IPS-15b (cell line): Measurements from ENCODE around the gene BCAS3.
"Not testable (repeated sequence)": the region's sequence is repeated elsewhere in the genome, so short reads cannot be mapped to it uniquely, and the experiment has no call there.

Experiments
- H3K27me3 ChIP-seq: one replicate; pipeline ENCODE4 v1.6.1; 2013; ENCODE audit warnings: low read length; ENCODE audit not compliant: control insufficient read depth, insufficient read depth
- H3K36me3 ChIP-seq: one replicate; pipeline ENCODE4 v1.6.1; 2013; ENCODE audit warnings: low read length; ENCODE audit not compliant: control insufficient read depth, insufficient read depth
- H3K4me1 ChIP-seq: one replicate; pipeline ENCODE4 v1.6.1; 2013; ENCODE audit warnings: mild to moderate bottlenecking, low read length; ENCODE audit not compliant: control insufficient read depth, insufficient read depth
- H3K4me3 ChIP-seq: one replicate; pipeline ENCODE4 v1.5.1; 2013; ENCODE audit warnings: low read depth, low read length
- H3K9ac ChIP-seq: one replicate; pipeline ENCODE4 v1.6.1; 2013; ENCODE audit warnings: low read depth, mild to moderate bottlenecking, low read length
- H3K9me3 ChIP-seq: one replicate; pipeline ENCODE4 v1.6.1; 2013; ENCODE audit warnings: mild to moderate bottlenecking, low read length; ENCODE audit not compliant: control insufficient read depth, insufficient read depth

The BCAS3 gene

DNA sequence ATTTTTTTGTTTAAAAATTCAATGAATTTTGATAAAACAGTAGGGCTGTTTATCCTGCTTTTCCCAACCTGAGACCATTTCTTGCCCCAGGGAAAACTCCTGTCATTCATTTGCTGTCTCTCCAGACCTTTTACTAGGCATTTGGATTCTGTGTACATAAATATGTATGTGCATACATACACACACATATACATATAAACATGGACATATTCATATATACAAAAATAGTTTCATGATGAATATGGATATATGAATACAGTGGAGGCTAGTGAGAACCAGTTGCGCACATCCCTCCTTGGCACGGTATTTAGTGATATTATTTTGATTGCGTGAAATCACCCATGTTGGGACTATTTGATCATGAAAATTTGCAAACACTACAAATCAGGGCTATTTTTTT lies 269.9 kb downstream of the BCAS3 start:
- H3K9ac ChIP-seq = no peak overlapping the region
- H3K4me1 ChIP-seq = no peaks in the 10 kb centered on the region
- no peak overlapping the region for H3K4me3 ChIP-seq
- no peaks in the 10 kb centered on the region for H3K27me3 ChIP-seq
- H3K9me3 ChIP-seq = no peaks in the 10 kb centered on the region
- H3K36me3 ChIP-seq = no peaks in the 10 kb centered on the region

DNA sequence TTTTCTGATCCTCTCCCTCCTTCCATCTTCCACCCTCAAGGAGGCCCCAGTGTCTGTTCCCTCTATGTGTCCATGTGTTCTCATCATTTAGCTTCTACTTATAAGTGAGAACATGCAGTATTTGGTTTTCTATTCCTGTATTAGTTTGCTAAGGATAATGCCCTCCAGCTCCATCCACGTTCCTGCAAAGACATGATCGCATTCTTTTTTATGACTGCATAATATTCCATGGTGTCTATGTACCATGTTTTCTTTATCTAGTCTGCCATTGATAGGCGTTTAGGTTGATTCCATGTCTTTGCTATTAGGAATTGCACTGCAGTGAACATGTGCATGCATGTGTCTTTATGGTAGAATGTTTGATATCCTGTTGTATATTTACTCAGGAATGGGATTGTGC lies 275.1 kb downstream of the BCAS3 start:
- H3K9me3 ChIP-seq = no peaks in the 10 kb centered on the region
- no peak overlapping the region for H3K9ac ChIP-seq
- H3K27me3 ChIP-seq = no peaks in the 10 kb centered on the region
- no peaks in the 10 kb centered on the region for H3K4me1 ChIP-seq
- H3K4me3 ChIP-seq = no peak overlapping the region
- H3K36me3 ChIP-seq = no peaks in the 10 kb centered on the region

DNA sequence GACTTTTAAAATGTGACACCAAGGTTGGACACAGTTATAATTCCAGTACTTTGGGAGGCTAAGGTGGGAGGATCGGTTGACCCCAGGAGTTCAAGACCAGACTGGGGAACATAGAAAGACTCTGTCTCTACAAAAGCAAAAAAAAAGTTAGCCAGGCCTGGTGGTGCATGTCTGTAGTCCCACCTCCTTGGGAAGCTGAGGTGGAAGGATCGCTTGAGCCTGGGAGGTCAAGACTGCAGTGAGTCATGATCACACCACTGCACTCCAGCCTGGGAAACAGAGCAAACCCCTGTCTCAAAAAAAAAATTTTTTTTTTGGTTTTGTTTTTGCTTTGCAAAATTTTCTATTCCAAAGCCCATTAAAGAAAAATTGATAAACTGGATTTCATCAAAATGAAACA lies 281.4 kb downstream of the BCAS3 start:
- H3K36me3 ChIP-seq = no peaks in the 10 kb centered on the region
- no peak overlapping the region for H3K4me3 ChIP-seq
- H3K27me3 ChIP-seq = no peaks in the 10 kb centered on the region
- H3K9ac ChIP-seq = no peak overlapping the region
- H3K9me3 ChIP-seq = no peaks in the 10 kb centered on the region
- H3K4me1 ChIP-seq = no peaks in the 10 kb centered on the region

DNA sequence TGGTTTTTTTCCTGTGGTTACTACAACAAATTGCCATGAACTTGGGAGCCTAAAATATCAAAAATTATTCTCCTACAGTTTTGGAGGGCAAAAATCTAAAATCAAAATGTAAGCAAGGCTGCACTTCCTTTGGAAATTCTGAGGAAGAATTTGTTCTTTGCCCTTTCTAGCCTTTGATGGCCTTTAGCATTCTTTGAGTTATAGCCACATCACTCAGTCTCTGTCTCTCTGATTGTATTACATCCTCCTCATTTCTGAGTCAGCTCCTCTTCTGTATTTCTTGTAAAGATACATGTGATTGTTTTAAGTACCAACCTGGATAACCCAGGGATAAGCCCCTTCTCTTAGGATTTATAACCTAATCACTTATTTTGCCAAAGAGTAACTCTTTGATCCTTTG lies 282.0 kb downstream of the BCAS3 start:
- no peaks in the 10 kb centered on the region for H3K4me1 ChIP-seq
- no peaks in the 10 kb centered on the region for H3K27me3 ChIP-seq
- H3K4me3 ChIP-seq = no peak overlapping the region
- H3K9me3 ChIP-seq = no peaks in the 10 kb centered on the region
- H3K36me3 ChIP-seq = no peaks in the 10 kb centered on the region
- H3K9ac ChIP-seq = no peak overlapping the region

DNA sequence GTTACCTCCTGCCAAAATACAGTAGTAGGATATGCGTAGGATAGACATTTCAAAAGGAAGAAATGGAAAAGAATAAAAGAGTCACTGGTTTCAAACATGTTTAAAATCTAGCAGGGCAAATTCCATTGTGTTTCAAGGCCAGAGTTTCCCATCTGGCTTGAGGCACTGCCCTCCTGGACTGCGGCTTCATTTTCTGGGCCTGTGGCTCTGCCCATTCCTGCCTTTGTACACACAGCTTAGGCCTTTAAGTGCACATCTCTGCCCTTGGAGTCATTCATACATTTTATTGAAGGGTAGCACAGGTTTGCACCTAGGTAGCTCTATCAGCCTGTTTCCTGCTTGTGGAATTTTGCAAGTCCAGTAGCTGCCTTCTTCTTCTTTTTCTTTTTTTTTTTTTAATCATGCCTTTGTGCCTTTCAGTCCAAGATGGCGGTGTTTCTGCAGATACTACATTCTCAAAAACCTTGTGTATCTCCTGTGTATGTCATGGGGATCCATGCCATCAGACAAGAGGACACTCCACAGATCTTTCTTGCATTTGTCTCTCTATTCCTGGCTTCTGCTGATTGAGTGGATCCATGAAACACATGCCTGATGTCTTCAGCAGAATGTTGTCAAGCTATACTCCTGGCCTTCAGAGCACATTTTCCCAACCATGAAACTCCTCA lies 282.9 kb downstream of the BCAS3 start:
- H3K9me3 ChIP-seq = no peaks in the 10 kb centered on the region
- no peaks in the 10 kb centered on the region for H3K36me3 ChIP-seq
- no peaks in the 10 kb centered on the region for H3K4me1 ChIP-seq
- H3K4me3 ChIP-seq = no peak overlapping the region
- H3K9ac ChIP-seq = no peak overlapping the region
- H3K27me3 ChIP-seq = no peaks in the 10 kb centered on the region

DNA sequence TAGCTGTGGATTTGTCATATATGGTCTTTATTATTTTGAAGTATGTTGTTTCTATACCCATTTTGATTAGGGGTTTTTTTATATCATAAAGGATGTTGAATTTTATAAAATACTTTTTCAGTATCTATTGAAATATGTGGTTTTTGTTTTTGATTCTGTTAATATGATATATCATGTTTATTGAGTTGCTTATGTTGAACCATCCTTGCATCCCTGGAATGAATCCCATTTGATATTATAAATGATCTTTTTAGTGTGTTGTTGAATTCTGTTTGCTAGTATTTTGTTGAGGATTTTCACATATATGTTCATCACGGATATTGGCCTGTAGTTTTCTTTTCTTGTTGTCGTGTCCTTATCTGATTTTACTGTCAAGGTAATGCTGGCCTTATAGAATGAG lies 286.5 kb downstream of the BCAS3 start:
- no peak overlapping the region for H3K9ac ChIP-seq
- H3K36me3 ChIP-seq = no peaks in the 10 kb centered on the region
- no peak overlapping the region for H3K4me3 ChIP-seq
- no peaks in the 10 kb centered on the region for H3K9me3 ChIP-seq
- no peaks in the 10 kb centered on the region for H3K27me3 ChIP-seq
- no peaks in the 10 kb centered on the region for H3K4me1 ChIP-seq

DNA sequence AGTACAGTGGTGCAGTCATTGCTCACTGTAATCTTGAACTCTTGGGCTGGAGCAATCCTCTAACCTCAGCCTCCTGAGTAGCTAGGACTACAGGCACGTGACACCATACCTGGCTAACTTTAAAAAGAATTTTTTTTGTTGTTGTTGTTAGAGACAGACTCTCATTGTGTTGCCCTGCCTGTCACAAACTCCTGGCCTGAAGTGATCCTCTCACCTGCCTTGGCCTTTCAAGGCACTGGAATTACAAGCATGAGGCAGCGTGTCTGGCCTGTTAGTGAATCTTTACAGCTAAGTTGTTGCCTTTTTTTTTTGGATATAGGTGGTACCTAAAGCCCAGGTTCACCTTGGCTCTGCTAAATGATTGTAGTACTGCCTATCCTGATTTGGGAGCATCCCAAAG lies 290.6 kb downstream of the BCAS3 start:
- Histone ChIP-seq H3K9ac (no peak overlapping the region), H3K36me3 (no peaks in the 10 kb centered on the region), H3K4me3 (no peak overlapping the region), H3K9me3 (no peaks in the 10 kb centered on the region), H3K27me3 (no peaks in the 10 kb centered on the region), H3K4me1 (no peaks in the 10 kb centered on the region)

DNA sequence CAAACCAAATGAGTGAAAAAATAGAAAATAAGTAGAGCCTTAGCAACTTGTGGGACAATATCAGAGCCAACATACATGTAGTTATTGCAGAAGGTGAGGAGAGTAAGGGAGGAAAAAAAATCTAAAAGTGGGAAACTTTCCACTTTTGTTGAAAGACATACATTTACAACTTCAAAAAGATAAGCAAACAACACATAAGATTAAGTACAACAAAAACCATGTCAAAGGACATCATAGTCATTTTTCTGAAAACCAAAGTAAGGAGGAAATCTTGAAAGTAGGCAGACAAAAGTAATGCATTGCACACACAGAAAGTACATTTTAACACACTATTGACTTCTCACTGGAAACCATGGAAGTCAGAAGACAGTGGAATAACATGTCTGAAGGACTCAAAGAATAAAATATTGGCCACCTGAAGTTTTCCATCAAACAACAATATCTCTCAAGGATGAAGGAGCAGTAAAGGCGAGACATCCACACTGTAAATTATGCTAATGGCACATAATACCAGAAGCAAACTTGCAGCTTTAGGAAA lies 291.9 kb downstream of the BCAS3 start:
- no peaks in the 10 kb centered on the region for H3K27me3 ChIP-seq
- H3K9me3 ChIP-seq = no peaks in the 10 kb centered on the region
- no peak overlapping the region for H3K4me3 ChIP-seq
- H3K4me1 ChIP-seq = no peaks in the 10 kb centered on the region
- H3K9ac ChIP-seq = no peak overlapping the region
- H3K36me3 ChIP-seq = no peaks in the 10 kb centered on the region

DNA sequence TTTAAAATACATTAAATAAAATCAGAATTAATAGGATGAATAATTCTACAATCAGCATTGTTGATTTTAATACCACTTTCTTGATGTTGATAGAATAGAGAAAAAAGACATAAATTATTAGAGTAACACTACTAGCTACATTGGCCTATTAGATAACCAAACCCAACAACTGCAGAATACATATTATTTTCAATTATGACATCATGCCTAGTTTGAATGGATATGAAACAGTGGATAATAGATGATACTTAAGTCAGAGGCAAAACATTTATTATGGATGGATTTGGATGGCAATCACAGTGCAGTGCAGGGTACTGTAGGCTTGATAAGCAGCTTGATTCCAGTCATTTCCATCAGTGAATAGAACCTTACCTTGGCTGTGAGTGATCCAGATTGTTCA lies 293.1 kb downstream of the BCAS3 start:
- Histone ChIP-seq H3K4me1 (no peaks in the 10 kb centered on the region), H3K27me3 (no peaks in the 10 kb centered on the region), H3K9ac (no peak overlapping the region), H3K9me3 (no peaks in the 10 kb centered on the region), H3K36me3 (no peaks in the 10 kb centered on the region), H3K4me3 (no peak overlapping the region)

DNA sequence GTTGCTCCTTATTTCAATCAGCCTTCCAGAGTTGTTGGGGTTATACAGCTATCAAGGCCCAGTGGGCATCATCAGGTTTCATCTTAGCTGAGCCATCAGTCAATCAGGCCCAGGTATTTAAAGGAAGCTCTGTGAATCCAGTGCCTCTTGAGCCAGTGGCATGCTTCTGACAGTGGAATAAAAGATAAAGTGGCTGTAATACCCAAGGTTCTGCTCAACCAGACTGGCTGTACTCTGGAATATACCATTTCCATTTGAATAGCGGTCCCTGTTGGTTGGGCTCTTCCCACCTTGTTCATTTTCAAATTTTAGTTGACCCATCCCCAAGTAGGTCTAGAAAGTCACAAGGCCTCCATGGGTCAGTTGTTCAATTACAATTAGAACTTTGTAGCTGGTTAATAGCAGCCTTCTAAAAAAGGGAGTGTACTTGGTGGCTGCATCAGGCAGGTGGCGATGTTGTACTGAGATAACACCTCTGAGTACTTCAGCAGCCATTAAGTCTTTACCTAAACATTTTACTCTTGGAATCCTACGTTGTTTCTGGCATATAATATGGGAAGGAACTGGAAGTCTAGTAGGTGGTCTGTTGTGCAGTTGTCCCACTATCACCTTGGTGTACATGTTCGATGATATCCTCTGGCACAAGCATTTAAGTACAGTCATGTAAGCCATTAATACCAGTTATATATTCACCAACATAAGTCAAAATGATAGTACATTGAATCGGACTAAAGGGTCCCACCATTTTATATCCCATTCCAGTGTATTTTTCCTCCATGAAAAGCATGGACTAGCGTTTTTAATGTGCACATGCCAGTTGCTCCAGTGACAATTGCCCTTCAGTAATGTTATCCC lies 294.1 kb downstream of the BCAS3 start:
- Histone ChIP-seq H3K9ac (no peak overlapping the region), H3K4me1 (no peaks in the 10 kb centered on the region), H3K9me3 (no peaks in the 10 kb centered on the region), H3K36me3 (no peaks in the 10 kb centered on the region), H3K27me3 (no peaks in the 10 kb centered on the region), H3K4me3 (no peak overlapping the region)

DNA sequence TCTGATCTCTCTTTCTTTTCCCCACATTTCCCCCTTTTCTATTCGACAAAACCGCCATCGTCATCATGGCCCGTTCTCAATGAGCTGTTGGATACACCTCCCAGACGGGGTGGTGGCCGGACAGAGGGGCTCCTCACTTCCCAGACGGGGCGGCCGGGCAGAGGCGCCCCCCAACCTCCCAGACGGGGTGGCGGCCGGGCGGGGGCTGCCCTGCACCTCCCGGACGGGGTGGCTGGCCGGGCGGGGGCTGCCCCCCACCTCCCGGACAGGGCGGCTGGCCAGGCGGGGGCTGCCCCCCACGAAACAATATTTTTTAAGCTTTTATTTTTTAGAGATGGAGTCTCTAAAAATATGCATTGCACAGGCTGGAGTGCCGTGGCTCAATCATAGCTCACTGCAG lies 299.2 kb downstream of the BCAS3 start:
- not testable (repeated sequence) for H3K4me1 ChIP-seq, H3K9ac ChIP-seq, H3K36me3 ChIP-seq, H3K4me3 ChIP-seq, H3K9me3 ChIP-seq, H3K27me3 ChIP-seq

DNA sequence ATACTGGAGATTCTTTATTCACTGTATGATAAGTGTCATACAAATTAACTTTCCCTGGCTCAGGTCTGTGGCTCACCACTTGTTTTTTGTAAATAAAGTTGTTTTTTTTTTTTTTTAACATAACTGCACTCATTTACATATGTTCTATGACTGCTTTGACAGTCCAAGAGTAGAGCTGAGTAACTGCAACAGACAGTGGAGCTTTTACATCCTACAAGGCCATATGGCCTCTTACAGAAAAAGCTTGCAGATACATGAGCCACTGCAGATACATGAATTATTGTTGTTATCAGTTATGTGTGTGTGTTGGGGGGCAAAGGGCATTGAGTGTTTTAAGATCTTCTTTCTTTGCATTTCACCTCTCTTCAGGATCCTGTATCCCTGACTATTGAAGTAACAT lies 311.7 kb downstream of the BCAS3 start:
- Histone ChIP-seq H3K27me3 (no peaks in the 10 kb centered on the region), H3K36me3 (no peaks in the 10 kb centered on the region), H3K9me3 (no peaks in the 10 kb centered on the region), H3K4me3 (no peak overlapping the region), H3K9ac (no peak overlapping the region), H3K4me1 (no peaks in the 10 kb centered on the region)
